ENCODE results near the gene AUTS2.

DNA sequence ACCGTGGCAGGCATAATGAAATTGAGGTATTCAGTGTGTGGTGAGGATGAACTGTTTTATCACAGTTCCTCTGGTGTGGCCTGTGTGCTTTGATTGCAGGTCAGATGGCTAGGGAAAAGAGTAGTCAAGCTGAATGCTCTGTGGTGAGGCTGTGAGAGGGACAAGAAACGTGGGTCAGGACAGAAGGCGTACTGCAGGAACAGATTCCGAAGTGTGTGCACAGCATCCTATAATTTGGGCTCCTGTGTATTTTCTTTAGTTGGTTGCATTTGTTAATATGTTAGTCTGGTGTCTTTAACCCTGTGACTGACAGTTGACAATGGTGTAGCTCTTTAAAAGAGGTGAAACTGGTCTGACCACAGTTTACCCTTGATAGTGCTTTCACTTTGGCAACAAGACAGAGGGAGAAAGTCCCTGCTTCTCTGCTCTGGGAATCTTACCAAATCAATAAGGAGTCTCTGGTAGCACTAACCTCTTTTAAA lies 76.5 kb downstream of the AUTS2 start:
- TF ChIP-seq, protein P1, sequence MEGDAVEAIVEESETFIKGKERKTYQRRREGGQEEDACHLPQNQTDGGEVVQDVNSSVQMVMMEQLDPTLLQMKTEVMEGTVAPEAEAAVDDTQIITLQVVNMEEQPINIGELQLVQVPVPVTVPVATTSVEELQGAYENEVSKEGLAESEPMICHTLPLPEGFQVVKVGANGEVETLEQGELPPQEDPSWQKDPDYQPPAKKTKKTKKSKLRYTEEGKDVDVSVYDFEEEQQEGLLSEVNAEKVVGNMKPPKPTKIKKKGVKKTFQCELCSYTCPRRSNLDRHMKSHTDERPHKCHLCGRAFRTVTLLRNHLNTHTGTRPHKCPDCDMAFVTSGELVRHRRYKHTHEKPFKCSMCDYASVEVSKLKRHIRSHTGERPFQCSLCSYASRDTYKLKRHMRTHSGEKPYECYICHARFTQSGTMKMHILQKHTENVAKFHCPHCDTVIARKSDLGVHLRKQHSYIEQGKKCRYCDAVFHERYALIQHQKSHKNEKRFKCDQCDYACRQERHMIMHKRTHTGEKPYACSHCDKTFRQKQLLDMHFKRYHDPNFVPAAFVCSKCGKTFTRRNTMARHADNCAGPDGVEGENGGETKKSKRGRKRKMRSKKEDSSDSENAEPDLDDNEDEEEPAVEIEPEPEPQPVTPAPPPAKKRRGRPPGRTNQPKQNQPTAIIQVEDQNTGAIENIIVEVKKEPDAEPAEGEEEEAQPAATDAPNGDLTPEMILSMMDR (IDR thresholded peaks at IDR 0.05 in 8 of 11, conservative IDR thresholded peaks at IDR 0.05 in 3 of 11) = no peak
- no peak for TF ChIP-seq POLR2A (IDR thresholded peaks at IDR 0.05)

All from spleen (tissue), 7 donors.